Right atrium auricular region (tissue), 2 donors: ENCODE data around the gene SH2D7. TPM values are rescaled to one million over a fixed set of nuclear protein-coding genes. Genes with fewer than 3 reads are reported as not detected.

Source experiments
- DNase-seq: peaks from one replicate; pipeline ENCODE4 v3.0.0-alpha.2; 2019; ENCODE audit warnings: low spot score
- H3K27ac ChIP-seq, 2 donors: fragments of 200-600 bp; sonication (generic); 1 replicate in 1 of 2; 2 replicates in 1 of 2; pipeline ENCODE4 v1.5.1; 2016 to 2019
- H3K27me3 ChIP-seq, 2 donors: fragments of 200-600 bp; sonication (generic); one replicate each; pipeline versions ENCODE4 v1.5.1 to v1.6.0; 2017 to 2019
- H3K36me3 ChIP-seq: fragments of 200-600 bp; sonication (generic); one replicate; pipeline ENCODE4 v1.5.1; 2016
- H3K4me1 ChIP-seq, 2 donors: fragments of 200-600 bp; sonication (generic); one replicate each; pipeline versions ENCODE4 v1.5.1 to v1.6.0; 2017 to 2019
- H3K4me3 ChIP-seq, 2 donors: fragments of 200-600 bp; sonication (generic); 1 replicate in 1 of 2; 2 replicates in 1 of 2; pipeline ENCODE4 v1.5.1; 2017 to 2019; ENCODE audit warnings: mild to moderate bottlenecking in 1 of 2, moderate library complexity in 1 of 2
- H3K9me3 ChIP-seq, 2 donors: fragments of 200-600 bp; sonication (generic); one replicate each; pipeline ENCODE4 v1.5.1; 2019
- CTCF ChIP-seq, 2 donors: fragments of 200-600 bp; sonication (generic); IDR thresholded peaks; one replicate each; pipeline ENCODE4 v1.5.1; 2019; ENCODE audit warnings: antibody characterized with exemption in 2 of 2
- total RNA-seq, 2 donors: library from RNA; depleted of rRNA; stranded (reverse); fragments of >200 nt; gene quantifications; one replicate each; pipeline ENCODE4 v1.1.0, GENCODE V29; 2016

SH2D7 gene
- total RNA-seq, 2 donors from 2014 or later, result not detected

- H3K4me3 ChIP-seq, result no peak overlapping the region
- peaks cover 0 to 21% of the 10 kb centered on the region in 2 donors for H3K4me1 ChIP-seq
- TF ChIP-seq CTCF (IDR thresholded peaks at IDR 0.05), result no peak
- H3K27ac ChIP-seq, result peak overlapping the region; percentile 89 to 90
- DNase-seq, result no peak
- H3K36me3 ChIP-seq, result no peaks in the 10 kb centered on the region
- H3K9me3 ChIP-seq, result no peaks in the 10 kb centered on the region
- no peaks in the 10 kb centered on the region for H3K27me3 ChIP-seq
Measured at GRCh38 chr15:78129751-78130287, 37.5 kb downstream of the SH2D7 start.

DNA sequence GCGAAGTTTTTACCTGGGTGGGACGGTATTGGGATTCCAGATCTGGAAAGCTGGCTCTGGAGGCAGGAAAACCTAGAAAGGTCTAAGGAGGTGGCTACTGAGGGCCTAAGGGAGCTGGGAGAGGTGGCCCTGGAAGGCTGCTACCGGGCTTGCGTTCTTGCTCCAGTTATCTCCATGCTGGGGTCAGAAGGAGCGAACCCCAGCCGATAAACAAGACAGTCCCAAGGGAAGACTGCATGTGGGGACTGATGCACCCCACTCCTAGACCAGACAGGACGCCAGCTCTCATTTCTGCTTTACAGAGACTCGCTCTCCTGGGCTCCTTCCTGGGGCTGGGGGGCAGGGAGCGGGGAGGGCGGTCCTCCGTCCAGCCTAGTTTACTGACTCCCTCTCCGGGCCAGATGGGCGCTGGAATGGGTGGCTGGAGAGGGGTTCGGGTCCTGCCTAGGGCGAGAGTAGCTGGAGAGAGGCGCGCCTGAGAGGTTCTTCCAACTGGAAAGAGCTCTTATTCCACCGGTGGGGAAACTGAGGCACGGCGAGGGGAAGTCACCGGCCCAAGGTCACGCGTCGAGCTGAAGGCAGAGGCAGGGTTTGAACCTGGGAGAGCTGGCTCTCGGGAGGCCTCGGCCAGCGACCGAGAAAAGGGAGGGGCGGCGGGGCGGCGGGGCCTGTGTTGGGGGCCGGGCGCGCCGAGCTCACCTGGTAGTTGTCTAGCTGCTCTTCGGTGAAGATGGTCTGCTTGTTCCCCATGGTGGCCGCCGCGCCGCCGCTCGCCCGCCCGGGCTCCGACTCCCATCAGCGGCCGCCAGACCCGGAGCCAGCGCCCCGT is 38.3 kb downstream of the SH2D7 start:
- H3K36me3 ChIP-seq, result no peaks in the 10 kb centered on the region
- H3K27ac ChIP-seq, result peak overlapping the region; percentile 89 to 90
- H3K27me3 ChIP-seq, result no peaks in the 10 kb centered on the region
- TF ChIP-seq CTCF (IDR thresholded peaks at IDR 0.05), result no peak
- DNase-seq, result no peak
- peaks cover 0 to 21% of the 10 kb centered on the region in 2 donors for H3K4me1 ChIP-seq
- no peaks in the 10 kb centered on the region for H3K9me3 ChIP-seq
- H3K4me3 ChIP-seq, result peak overlapping the region; percentile 64 to 81

DNA sequence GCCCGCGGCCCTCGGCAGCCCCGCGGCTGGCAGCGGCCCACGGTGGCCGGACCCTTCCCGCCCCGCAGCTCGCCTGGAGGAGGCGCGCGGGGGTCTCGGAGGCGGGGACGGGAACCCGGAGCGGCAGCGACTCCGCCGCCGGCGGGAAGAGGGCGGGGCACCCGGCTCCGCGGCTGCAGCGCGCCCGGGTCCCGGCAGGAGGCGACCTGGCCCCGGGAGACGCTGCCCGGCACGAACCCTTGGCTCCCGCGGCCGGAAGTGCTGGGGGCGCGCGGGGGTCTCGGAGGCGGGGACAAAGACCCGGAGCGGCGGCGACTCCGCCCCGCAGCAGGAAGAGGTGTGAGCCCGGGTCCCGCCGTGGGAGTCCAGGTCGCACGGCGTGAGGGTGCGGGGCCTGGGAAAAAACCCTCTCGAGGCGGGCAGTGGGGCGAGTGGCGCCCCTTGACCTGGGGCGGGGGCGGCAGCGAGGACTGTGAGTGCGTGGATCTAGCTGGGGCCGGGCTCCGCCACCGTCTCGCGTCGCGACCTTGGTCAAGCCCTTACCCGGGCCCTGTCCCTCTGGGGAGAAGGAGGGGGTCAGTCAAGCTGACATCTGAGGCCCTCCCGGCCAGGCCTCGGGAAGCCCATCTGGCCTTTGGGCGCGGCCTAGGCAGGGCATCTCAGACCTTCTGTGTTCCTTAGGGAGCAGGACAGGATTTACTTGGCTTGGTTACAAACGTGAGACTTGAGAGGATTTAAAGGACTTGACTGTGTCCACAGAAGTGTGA is 39.1 kb downstream of the SH2D7 start, which contains the start of gene CIB2:
TSS of gene CIB2 (minus strand) at position 151 of the 767 bp plus-strand sequence. CDS start 230 bp downstream, outside the sequence.
- TF ChIP-seq CTCF (IDR thresholded peaks at IDR 0.05), result peak; percentile 89 to 91
- H3K4me3 ChIP-seq, result peak within 1 kb of the TSS; percentile 64 to 81

DNA sequence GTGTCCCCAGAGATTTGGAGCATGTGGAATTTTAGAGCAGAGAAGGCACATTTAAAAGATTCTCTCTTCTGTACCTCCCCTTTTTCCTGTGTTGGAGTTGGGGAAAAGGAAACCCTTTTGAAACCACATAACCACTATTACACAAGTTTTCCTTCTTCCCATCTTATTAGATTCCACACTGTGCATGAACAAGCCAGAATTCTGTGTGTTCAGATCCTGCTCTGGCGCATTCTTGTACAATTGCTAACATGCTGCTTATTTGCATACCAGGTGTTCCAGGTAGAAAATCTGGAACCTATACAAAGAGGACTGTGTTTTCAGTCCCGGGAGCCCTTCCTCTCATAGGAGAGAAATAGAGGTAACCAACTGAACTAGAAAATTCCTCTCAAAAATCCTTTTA is 41.4 kb downstream of the SH2D7 start:
- Histone ChIP-seq H3K9me3 (no peaks in the 10 kb centered on the region), H3K4me3 (no peak overlapping the region), H3K36me3 (no peaks in the 10 kb centered on the region), H3K27me3 (no peaks in the 10 kb centered on the region), H3K4me1 (peaks cover 0 to 20% of the 10 kb centered on the region in 2 donors), H3K27ac (no peak overlapping the region)
- no peak for DNase-seq
- no peak for TF ChIP-seq CTCF (IDR thresholded peaks at IDR 0.05)

More for the DNA sequence above, 39.1 kb downstream of the SH2D7 start, which contains the start of gene CIB2:
- no peak for DNase-seq
- H3K27ac ChIP-seq, result peak within 1 kb of the TSS; percentile 89 to 90
- H3K4me1 ChIP-seq, result peaks cover 0 to 21% of the 10 kb centered on the region in 2 donors
- no peaks in the 10 kb centered on the region for H3K36me3 ChIP-seq
- no peaks in the 10 kb centered on the region for H3K9me3 ChIP-seq
- no peaks in the 10 kb centered on the region for H3K27me3 ChIP-seq

DNA sequence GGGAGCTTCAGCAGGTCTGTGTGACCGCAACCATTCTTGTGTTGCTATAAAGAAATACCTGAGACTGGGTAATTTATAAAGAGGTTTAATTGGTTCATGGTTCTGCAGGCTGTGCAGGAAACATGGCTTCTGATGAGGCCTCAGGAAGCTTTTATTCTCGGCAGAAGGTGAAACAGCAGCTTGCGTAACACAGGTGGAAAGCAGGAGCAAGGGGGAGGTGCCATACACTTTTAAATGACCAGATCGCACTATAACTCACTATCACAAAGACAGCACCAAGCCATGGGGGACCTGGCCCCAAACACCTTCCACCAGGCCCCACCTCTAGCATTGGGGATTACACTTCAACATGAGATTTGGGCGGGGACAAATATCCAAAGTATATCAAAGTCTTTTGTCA is 47.2 kb downstream of the SH2D7 start:
- H3K4me3 ChIP-seq, result no peak overlapping the region
- DNase-seq, result no peak
- TF ChIP-seq CTCF (IDR thresholded peaks at IDR 0.05), result no peak
- H3K4me1 ChIP-seq, result no peaks in the 10 kb centered on the region
- no peaks in the 10 kb centered on the region for H3K27me3 ChIP-seq
- no peak overlapping the region for H3K27ac ChIP-seq
- no peaks in the 10 kb centered on the region for H3K36me3 ChIP-seq
- no peaks in the 10 kb centered on the region for H3K9me3 ChIP-seq
